ENCODE data around the gene VIM.

Gene VIM

GRCh38 chr10:17199351-17199804 lies 28.7 kb upstream of the VIM start:
- TF ChIP-seq CTCF (IDR thresholded peaks at IDR 0.05), result no peak
- H3K4me3 ChIP-seq (ENCODE audit: low read depth in 1 of 2, low read length in 1 of 2), result no peak overlapping the region
- no peak overlapping the region for H3K27ac ChIP-seq
- H3K36me3 ChIP-seq, result no peaks in the 10 kb centered on the region
- H3K9me3 ChIP-seq, result no peaks in the 10 kb centered on the region
- peaks cover 14 to 16% of the 10 kb centered on the region in 2 experiments for H3K4me1 ChIP-seq (ENCODE audit: control insufficient read depth in 1 of 2, insufficient read depth in 1 of 2, low read depth in 1 of 2, low read length in 1 of 2)
- no peaks in the 10 kb centered on the region for H3K27me3 ChIP-seq

- Histone ChIP-seq H3K36me3 (no peaks in the 10 kb centered on the region), H3K27me3 (no peaks in the 10 kb centered on the region), H3K27ac (peak overlapping the region; percentile 85), H3K4me3 (ENCODE audit: low read depth in 1 of 2, low read length in 1 of 2) (peak overlapping the region; percentile 83 to 85), H3K9me3 (no peaks in the 10 kb centered on the region), H3K4me1 (ENCODE audit: control insufficient read depth in 1 of 2, insufficient read depth in 1 of 2, low read depth in 1 of 2, low read length in 1 of 2) (peaks cover 14 to 16% of the 10 kb centered on the region in 2 experiments)
- no peak for TF ChIP-seq CTCF (IDR thresholded peaks at IDR 0.05)
Measured at GRCh38 chr10:17200001-17200911, 27.8 kb upstream of the VIM start.

- no peaks in the 10 kb centered on the region for H3K36me3 ChIP-seq
- peak; percentile 36 for TF ChIP-seq CTCF (IDR thresholded peaks at IDR 0.05)
- peaks cover 17 to 18% of the 10 kb centered on the region in 2 experiments for H3K4me1 ChIP-seq (ENCODE audit: control insufficient read depth in 1 of 2, insufficient read depth in 1 of 2, low read depth in 1 of 2, low read length in 1 of 2)
- H3K9me3 ChIP-seq, result no peaks in the 10 kb centered on the region
- peak within 1 kb of the TSS; percentile 83 to 85 for H3K4me3 ChIP-seq (ENCODE audit: low read depth in 1 of 2, low read length in 1 of 2)
- H3K27me3 ChIP-seq, result no peaks in the 10 kb centered on the region
- H3K27ac ChIP-seq, result peak within 1 kb of the TSS; percentile 85
Measured at GRCh38 chr10:17200912-17201793, 26.9 kb upstream of the VIM start, which contains the start of gene TRDMT1. TSS of gene TRDMT1 (minus strand) at chr10:17201672. CDS start at chr10:17201634, 38 bp downstream.

- TF ChIP-seq CTCF (IDR thresholded peaks at IDR 0.05), result no peak
- H3K4me3 ChIP-seq (ENCODE audit: low read depth in 1 of 2, low read length in 1 of 2), result peak overlapping the region; percentile 83 to 85
- peak overlapping the region; percentile 85 for H3K27ac ChIP-seq
- no peaks in the 10 kb centered on the region for H3K9me3 ChIP-seq
- H3K4me1 ChIP-seq (ENCODE audit: control insufficient read depth in 1 of 2, insufficient read depth in 1 of 2, low read depth in 1 of 2, low read length in 1 of 2), result peaks cover 20% of the 10 kb centered on the region in 2 experiments
- H3K36me3 ChIP-seq, result no peaks in the 10 kb centered on the region
- H3K27me3 ChIP-seq, result no peaks in the 10 kb centered on the region
Measured at GRCh38 chr10:17201794-17202116, 26.3 kb upstream of the VIM start.

GRCh38 chr10:17202506-17202905 lies 25.5 kb upstream of the VIM start:
- Histone ChIP-seq H3K36me3 (no peaks in the 10 kb centered on the region), H3K27ac (no peak overlapping the region), H3K9me3 (no peaks in the 10 kb centered on the region), H3K4me3 (ENCODE audit: low read depth in 1 of 2, low read length in 1 of 2) (no peak overlapping the region), H3K27me3 (no peaks in the 10 kb centered on the region), H3K4me1 (ENCODE audit: control insufficient read depth in 1 of 2, insufficient read depth in 1 of 2, low read depth in 1 of 2, low read length in 1 of 2) (peaks cover 20% of the 10 kb centered on the region in 2 experiments)
- no peak for TF ChIP-seq CTCF (IDR thresholded peaks at IDR 0.05)

Measured in neutrophil (primary cell).